Pancreas (tissue), 10 donors: ENCODE data around the gene CCDC51. TPM values are rescaled to one million over a fixed set of nuclear protein-coding genes. Genes with fewer than 3 reads are reported as not detected.
A peak's percentile ranks its signal among the peaks of the same experiment; 100 is the strongest.

ENCODE experiments used
- ATAC-seq, 4 donors: fragments of 200-7000 bp; cut with Tn5 transposase; one replicate each; pipeline versions ENCODE4 v1.8.0 to v1.9.1; 2020; ENCODE audit warnings: mild to moderate bottlenecking in 4 of 4, moderate library complexity in 4 of 4
- DNase-seq, 6 donors: peaks; one replicate each; pipeline ENCODE4 v3.0.0-alpha.2; 2020
- FAIRE-seq: peaks from 2 replicates; lab custom pipeline; 2012; peaks lifted over from hg19 to GRCh38; lab: Jason Lieb, UNC
- H3K27ac ChIP-seq, 4 donors: fragments of 200-600 bp; sonication (generic); 1 replicate in 3 of 4; 2 replicates in 1 of 4; pipeline versions ENCODE4 v1.5.0 to v1.8.0; 2020
- H3K27me3 ChIP-seq, 4 donors: fragments of 200-600 bp; one replicate each; pipeline ENCODE4 v1.8.0; 2021
- H3K36me3 ChIP-seq, 3 donors: fragments of 200-600 bp; sonication (generic) in 1 of 3; one replicate each; pipeline versions ENCODE4 v1.5.0 to v1.8.0; 2020 to 2021
- H3K4me1 ChIP-seq, 3 donors: fragments of 200-600 bp; one replicate each; pipeline ENCODE4 v1.8.0; 2021
- H3K4me3 ChIP-seq, 4 donors: fragments of 200-600 bp; sonication (generic) in 2 of 4; one replicate each; pipeline versions ENCODE4 v1.5.0 to v1.8.0; 2020 to 2021
- H3K9me3 ChIP-seq, 4 donors: fragments of 200-600 bp; one replicate each; pipeline ENCODE4 v1.8.0; 2021
- CTCF ChIP-seq, 4 donors: fragments of 200-600 bp; sonication (generic) in 3 of 4; IDR thresholded peaks; one replicate each; pipeline versions ENCODE4 v1.5.0 to v1.8.0; 2021; ENCODE audit warnings: antibody characterized with exemption in 4 of 4
- WGBS, 2 donors: extraction: QIAGEN DNeasy Blood & Tissue Kit; methylation state at CpG; one replicate each; pipeline ENCODE4 v1.1.7; 2013; 5-methylcytosine and 5-hydroxymethylcytosine counted together
- intact Hi-C, 3 donors: fragments of 100-400 bp; cut with DNase I; formaldehyde crosslinking; loops; one replicate each; pipeline versions ENCODE4 v1.11.1 to v1.14.2; 2022
- polyA plus RNA-seq, 2 donors: library from polyadenylated mRNA; stranded (reverse); fragments of 200-250 nt; gene quantifications; one replicate each; pipeline ENCODE4 v1.2.3, GENCODE V29; 2013
- total RNA-seq, 6 donors: library from RNA; stranded (reverse); fragmentation: NEBNext Ultra II Directional in 4 of 6; extraction: Animal tissue kit (Norgen Biotek cat#: 25700) in 4 of 6; gene quantifications; one replicate each; pipeline versions ENCODE4 v1.2.1 to v1.2.4, GENCODE V29; 2021 to 2023
- donor health status: healthy with polysubstance abuse.
- donor health status: DM: no; HTN: no; CAD: no; lungs with moderate emphysema.
- donor health status: DM: no; HTN: no; CAD: no.
- donor health status: control.
- donor health status: control.
- donor health status: Bipolar disorder and iron deficiency.
- donor health status: DM: yes; HTN: yes; CAD: no.
- donor health status: DM: no; HTN: no; CAD: no.
- donor health status: DM: no; HTN: no; CAD: no.
- donor health status: DM: yes; HTN: yes; CAD: no.

The CCDC51 gene
- total and polyA plus RNA-seq, 8 donors = 1.6 to 5.8 (median 3.3) TPM

GRCh38 chr3:48473617-48473952 lies 33.7 kb upstream of the CCDC51 start:
- intact Hi-C loops = no loop called here
- Histone ChIP-seq H3K9me3 (no peaks in the 10 kb centered on the region), H3K27ac (peak overlapping the region; percentile 84 to 94 (median 92)), H3K27me3 (no peaks in the 10 kb centered on the region), H3K4me3 (peak overlapping the region in 1 of 4 donors; percentile 52), H3K36me3 (no peaks in the 10 kb centered on the region), H3K4me1 (peaks cover 4 to 27% (median 15%) of the 10 kb centered on the region in 3 donors)
- DNase-seq (peak in 1 of 6 donors; percentile 5), FAIRE-seq (no peak), ATAC-seq (no peak)
- 61 to 63% methylated on average over 5 of the region's 5 CpGs for WGBS, 2 donors
- no peak for TF ChIP-seq CTCF (IDR thresholded peaks at IDR 0.05)

GRCh38 chr3:48472923-48473616 lies 33.2 kb upstream of the CCDC51 start:
- Histone ChIP-seq H3K27ac (peak overlapping the region; percentile 84 to 94 (median 92)), H3K9me3 (no peaks in the 10 kb centered on the region), H3K4me1 (peaks cover 9 to 32% (median 20%) of the 10 kb centered on the region in 3 donors), H3K36me3 (no peaks in the 10 kb centered on the region), H3K27me3 (no peaks in the 10 kb centered on the region), H3K4me3 (peak overlapping the region; percentile 38 to 59 (median 50))
- peak in 2 of 4 donors; percentile 7 to 21 for TF ChIP-seq CTCF (IDR thresholded peaks at IDR 0.05)
- intact Hi-C loops = no loop called here
- DNase-seq = peak; percentile 88 to 94 (median 90)
- ATAC-seq = peak; percentile 89 to 95 (median 93)
- peak; percentile 80 for FAIRE-seq
- 1 to 2% methylated on average over 17 of the region's 17 CpGs for WGBS, 2 donors

GRCh38 chr3:48472673-48472922 lies 32.7 kb upstream of the CCDC51 start:
- no peak for FAIRE-seq
- Histone ChIP-seq H3K4me3 (peak overlapping the region; percentile 38 to 59 (median 50)), H3K27ac (peak overlapping the region; percentile 84 to 94 (median 92)), H3K9me3 (no peaks in the 10 kb centered on the region), H3K36me3 (no peaks in the 10 kb centered on the region), H3K27me3 (no peaks in the 10 kb centered on the region), H3K4me1 (peaks cover 14 to 37% (median 25%) of the 10 kb centered on the region in 3 donors)
- peak in 2 of 6 donors; percentile 35 to 40 for DNase-seq
- intact Hi-C loops = no loop called here
- no peak for TF ChIP-seq CTCF (IDR thresholded peaks at IDR 0.05)
- 2 to 4% methylated on average over 5 of the region's 5 CpGs for WGBS, 2 donors
- peak in 3 of 4 donors; percentile 25 to 44 (median 30) for ATAC-seq

GRCh38 chr3:48470286-48470685 lies 30.4 kb upstream of the CCDC51 start:
- 31 to 42% methylated on average over 1 of the region's 1 CpG for WGBS, 2 donors
- peak in 1 of 6 donors; percentile 64 for DNase-seq
- peaks cover 25 to 49% (median 37%) of the 10 kb centered on the region in 3 donors for H3K4me1 ChIP-seq

More at GRCh38 chr3:48470286-48470685, 30.4 kb upstream of the CCDC51 start:
- intact Hi-C loops = no loop called here
- H3K27me3 ChIP-seq = no peaks in the 10 kb centered on the region
- no peak overlapping the region for H3K4me3 ChIP-seq
- H3K36me3 ChIP-seq = no peaks in the 10 kb centered on the region
- H3K27ac ChIP-seq = no peak overlapping the region
- no peaks in the 10 kb centered on the region for H3K9me3 ChIP-seq
- no peak for ATAC-seq
- FAIRE-seq = no peak
- TF ChIP-seq CTCF (IDR thresholded peaks at IDR 0.05) = no peak
